ENCODE results near the gene ADAMTS9. TPM values are rescaled to one million over a fixed set of nuclear protein-coding genes. Genes with fewer than 3 reads are reported as not detected.

Gene ADAMTS9
- not detected for total RNA-seq

GRCh38 chr3:64687781-64688604, at the start of gene ADAMTS9:
Gene ADAMTS9, minus strand, starts transcription at chr3:64688000. Its CDS starts 343 bp downstream, at chr3:64687657.
- Mint-ChIP-seq H3K27me3 (peaks cover 42% of the 10 kb centered on the region), H3K27ac (no peak within 1 kb of the TSS), H3K4me3 (no peak within 1 kb of the TSS), H3K4me1 (no peaks in the 10 kb centered on the region), H3K9me3 (no peaks in the 10 kb centered on the region), H3K36me3 (ENCODE audit: low read depth) (no peaks in the 10 kb centered on the region)
- no peak for ATAC-seq (replicated peaks)

- ATAC-seq (replicated peaks), result no peak
- Mint-ChIP-seq H3K27me3 (no peaks in the 10 kb centered on the region), H3K27ac (no peak overlapping the region), H3K9me3 (peaks cover 10% of the 10 kb centered on the region), H3K4me1 (no peaks in the 10 kb centered on the region), H3K4me3 (no peak overlapping the region), H3K36me3 (ENCODE audit: low read depth) (no peaks in the 10 kb centered on the region)
Observed at GRCh38 chr3:64732576-64732975, 44.8 kb upstream of the ADAMTS9 start.

GRCh38 chr3:64730681-64731080, 42.9 kb upstream of the ADAMTS9 start:
- ATAC-seq (replicated peaks), result no peak
- Mint-ChIP-seq H3K27ac (no peak overlapping the region), H3K4me1 (no peaks in the 10 kb centered on the region), H3K36me3 (ENCODE audit: low read depth) (no peaks in the 10 kb centered on the region), H3K4me3 (no peak overlapping the region), H3K9me3 (peaks cover 10% of the 10 kb centered on the region), H3K27me3 (no peaks in the 10 kb centered on the region)

- peaks cover 4% of the 10 kb centered on the region for H3K9me3 Mint-ChIP-seq
- no peak for ATAC-seq (replicated peaks)
- H3K4me1 Mint-ChIP-seq, result no peaks in the 10 kb centered on the region
- no peak overlapping the region for H3K4me3 Mint-ChIP-seq
- H3K27ac Mint-ChIP-seq, result no peak overlapping the region
- H3K27me3 Mint-ChIP-seq, result no peaks in the 10 kb centered on the region
- H3K36me3 Mint-ChIP-seq (ENCODE audit: low read depth), result no peaks in the 10 kb centered on the region
Observed at GRCh38 chr3:64728994-64729393, 41.2 kb upstream of the ADAMTS9 start.

GRCh38 chr3:64728428-64728827, 40.6 kb upstream of the ADAMTS9 start:
- Mint-ChIP-seq H3K9me3 (peaks cover under 1% of the 10 kb centered on the region), H3K4me1 (no peaks in the 10 kb centered on the region), H3K27me3 (no peaks in the 10 kb centered on the region), H3K27ac (no peak overlapping the region), H3K4me3 (no peak overlapping the region), H3K36me3 (ENCODE audit: low read depth) (no peaks in the 10 kb centered on the region)
- ATAC-seq (replicated peaks), result no peak

- H3K4me1 Mint-ChIP-seq, result no peaks in the 10 kb centered on the region
- no peaks in the 10 kb centered on the region for H3K36me3 Mint-ChIP-seq (ENCODE audit: low read depth)
- H3K27ac Mint-ChIP-seq, result no peak overlapping the region
- ATAC-seq (replicated peaks), result no peak
- no peaks in the 10 kb centered on the region for H3K9me3 Mint-ChIP-seq
- H3K27me3 Mint-ChIP-seq, result no peaks in the 10 kb centered on the region
- H3K4me3 Mint-ChIP-seq, result no peak overlapping the region
Observed at GRCh38 chr3:64726414-64727090, 38.8 kb upstream of the ADAMTS9 start.

GRCh38 chr3:64718976-64719375, 31.2 kb upstream of the ADAMTS9 start:
- Mint-ChIP-seq H3K27ac (no peak overlapping the region), H3K4me3 (no peak overlapping the region), H3K4me1 (no peaks in the 10 kb centered on the region), H3K36me3 (ENCODE audit: low read depth) (no peaks in the 10 kb centered on the region), H3K27me3 (no peaks in the 10 kb centered on the region), H3K9me3 (peaks cover 4% of the 10 kb centered on the region)
- no peak for ATAC-seq (replicated peaks)

GRCh38 chr3:64717872-64718613, 30.2 kb upstream of the ADAMTS9 start:
- no peaks in the 10 kb centered on the region for H3K36me3 Mint-ChIP-seq (ENCODE audit: low read depth)
- H3K4me1 Mint-ChIP-seq, result no peaks in the 10 kb centered on the region
- peaks cover 7% of the 10 kb centered on the region for H3K9me3 Mint-ChIP-seq
- no peak for ATAC-seq (replicated peaks)
- no peak overlapping the region for H3K27ac Mint-ChIP-seq
- no peak overlapping the region for H3K4me3 Mint-ChIP-seq
- H3K27me3 Mint-ChIP-seq, result no peaks in the 10 kb centered on the region

- no peak for ATAC-seq (replicated peaks)
Observed at GRCh38 chr3:64717411-64717810, 29.6 kb upstream of the ADAMTS9 start.

GRCh38 chr3:64716110-64716710, 28.4 kb upstream of the ADAMTS9 start:
- no peak for ATAC-seq (replicated peaks)
- Mint-ChIP-seq H3K27ac (no peak overlapping the region), H3K36me3 (ENCODE audit: low read depth) (no peaks in the 10 kb centered on the region), H3K27me3 (no peaks in the 10 kb centered on the region), H3K9me3 (peaks cover 10% of the 10 kb centered on the region), H3K4me1 (no peaks in the 10 kb centered on the region), H3K4me3 (no peak overlapping the region)

More at GRCh38 chr3:64717411-64717810, 29.6 kb upstream of the ADAMTS9 start:
- no peak overlapping the region for H3K4me3 Mint-ChIP-seq
- no peaks in the 10 kb centered on the region for H3K4me1 Mint-ChIP-seq
- H3K9me3 Mint-ChIP-seq, result peaks cover 7% of the 10 kb centered on the region
- no peaks in the 10 kb centered on the region for H3K36me3 Mint-ChIP-seq (ENCODE audit: low read depth)
- H3K27ac Mint-ChIP-seq, result no peak overlapping the region
- H3K27me3 Mint-ChIP-seq, result no peaks in the 10 kb centered on the region

GRCh38 chr3:64715211-64715982, 27.6 kb upstream of the ADAMTS9 start:
- peaks cover 9% of the 10 kb centered on the region for H3K9me3 Mint-ChIP-seq

GRCh38 chr3:64708456-64708855, 20.7 kb upstream of the ADAMTS9 start:
- no peaks in the 10 kb centered on the region for H3K4me1 Mint-ChIP-seq
- no peaks in the 10 kb centered on the region for H3K36me3 Mint-ChIP-seq (ENCODE audit: low read depth)
- no peaks in the 10 kb centered on the region for H3K27me3 Mint-ChIP-seq

More at GRCh38 chr3:64715211-64715982, 27.6 kb upstream of the ADAMTS9 start:
- no peaks in the 10 kb centered on the region for H3K4me1 Mint-ChIP-seq
- H3K36me3 Mint-ChIP-seq (ENCODE audit: low read depth), result no peaks in the 10 kb centered on the region
- no peak overlapping the region for H3K27ac Mint-ChIP-seq
- no peak for ATAC-seq (replicated peaks)
- no peak overlapping the region for H3K4me3 Mint-ChIP-seq
- H3K27me3 Mint-ChIP-seq, result no peaks in the 10 kb centered on the region

GRCh38 chr3:64705946-64706345, 18.1 kb upstream of the ADAMTS9 start:
- no peak for ATAC-seq (replicated peaks)
- peaks cover 11% of the 10 kb centered on the region for H3K9me3 Mint-ChIP-seq
- no peaks in the 10 kb centered on the region for H3K36me3 Mint-ChIP-seq (ENCODE audit: low read depth)
- H3K27me3 Mint-ChIP-seq, result no peaks in the 10 kb centered on the region
- no peak overlapping the region for H3K27ac Mint-ChIP-seq
- no peaks in the 10 kb centered on the region for H3K4me1 Mint-ChIP-seq
- no peak overlapping the region for H3K4me3 Mint-ChIP-seq

More at GRCh38 chr3:64708456-64708855, 20.7 kb upstream of the ADAMTS9 start:
- H3K27ac Mint-ChIP-seq, result no peak overlapping the region
- H3K9me3 Mint-ChIP-seq, result peaks cover 17% of the 10 kb centered on the region
- no peak overlapping the region for H3K4me3 Mint-ChIP-seq
- ATAC-seq (replicated peaks), result no peak

- peaks cover 4% of the 10 kb centered on the region for H3K27me3 Mint-ChIP-seq
- ATAC-seq (replicated peaks), result no peak
- H3K36me3 Mint-ChIP-seq (ENCODE audit: low read depth), result no peaks in the 10 kb centered on the region
- no peaks in the 10 kb centered on the region for H3K9me3 Mint-ChIP-seq
- H3K4me1 Mint-ChIP-seq, result no peaks in the 10 kb centered on the region
- H3K4me3 Mint-ChIP-seq, result no peak overlapping the region
- H3K27ac Mint-ChIP-seq, result no peak overlapping the region
Observed at GRCh38 chr3:64696896-64697295, 9.1 kb upstream of the ADAMTS9 start.
